GM12874 (cell line): ENCODE data around the gene GMDS.
A peak's percentile ranks its signal among the peaks of the same experiment; 100 is the strongest.

Source experiments
- CTCF ChIP-seq: IDR thresholded peaks from 2 replicates; pipeline ENCODE4 v1.5.1; 2011; ENCODE audit warnings: low read depth, mild to moderate bottlenecking, control low read depth, low read length, moderate library complexity; ENCODE audit not compliant: insufficient read depth

The GMDS gene

GRCh38 chr6:2203264-2203663 is 42.1 kb downstream of the GMDS start:
- no peak for TF ChIP-seq CTCF

- TF ChIP-seq CTCF, result no peak
These were observed 47.4 kb downstream of the GMDS start for GRCh38 chr6:2197984-2198383.

- no peak for TF ChIP-seq CTCF
These were observed 48.2 kb downstream of the GMDS start for GRCh38 chr6:2197177-2197671.

GRCh38 chr6:2196079-2196679 is 49.2 kb downstream of the GMDS start:
- peak; percentile 59 for TF ChIP-seq CTCF

- TF ChIP-seq CTCF, result no peak
These were observed 50.8 kb downstream of the GMDS start for GRCh38 chr6:2194643-2195042.

GRCh38 chr6:2193931-2194330 is 51.5 kb downstream of the GMDS start:
- TF ChIP-seq CTCF, result no peak

GRCh38 chr6:2192976-2193375 is 52.4 kb downstream of the GMDS start:
- no peak for TF ChIP-seq CTCF
